ENCODE data around the gene KRT9.

DNA sequence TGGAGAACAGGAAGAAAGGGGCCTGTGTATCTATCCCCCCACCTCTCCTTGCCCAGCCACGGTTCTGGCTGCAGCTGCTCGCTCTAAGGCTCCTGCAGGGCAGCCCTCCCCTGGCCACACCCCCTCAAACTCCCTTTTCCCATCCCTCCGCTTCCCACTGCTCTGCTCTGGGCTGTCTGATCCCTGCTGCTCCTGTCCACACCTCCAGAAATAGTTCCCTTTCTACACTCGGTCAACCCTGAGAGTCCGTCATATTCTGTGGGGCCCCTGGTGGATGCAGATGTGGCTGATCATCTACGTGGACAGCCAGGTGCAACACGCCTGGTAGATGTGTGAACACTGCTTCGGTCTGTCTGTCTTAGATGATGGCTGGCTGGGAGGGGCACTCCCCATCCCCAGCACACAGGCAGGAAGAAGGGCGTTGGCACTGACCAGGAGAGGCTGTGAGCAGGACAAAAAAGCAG lies 24.4 kb downstream of the KRT9 start:
- TF ChIP-seq, protein P1, sequence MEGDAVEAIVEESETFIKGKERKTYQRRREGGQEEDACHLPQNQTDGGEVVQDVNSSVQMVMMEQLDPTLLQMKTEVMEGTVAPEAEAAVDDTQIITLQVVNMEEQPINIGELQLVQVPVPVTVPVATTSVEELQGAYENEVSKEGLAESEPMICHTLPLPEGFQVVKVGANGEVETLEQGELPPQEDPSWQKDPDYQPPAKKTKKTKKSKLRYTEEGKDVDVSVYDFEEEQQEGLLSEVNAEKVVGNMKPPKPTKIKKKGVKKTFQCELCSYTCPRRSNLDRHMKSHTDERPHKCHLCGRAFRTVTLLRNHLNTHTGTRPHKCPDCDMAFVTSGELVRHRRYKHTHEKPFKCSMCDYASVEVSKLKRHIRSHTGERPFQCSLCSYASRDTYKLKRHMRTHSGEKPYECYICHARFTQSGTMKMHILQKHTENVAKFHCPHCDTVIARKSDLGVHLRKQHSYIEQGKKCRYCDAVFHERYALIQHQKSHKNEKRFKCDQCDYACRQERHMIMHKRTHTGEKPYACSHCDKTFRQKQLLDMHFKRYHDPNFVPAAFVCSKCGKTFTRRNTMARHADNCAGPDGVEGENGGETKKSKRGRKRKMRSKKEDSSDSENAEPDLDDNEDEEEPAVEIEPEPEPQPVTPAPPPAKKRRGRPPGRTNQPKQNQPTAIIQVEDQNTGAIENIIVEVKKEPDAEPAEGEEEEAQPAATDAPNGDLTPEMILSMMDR (conservative IDR thresholded peaks at IDR 0.05 in 1 of 2, IDR thresholded peaks at IDR 0.05 in 1 of 2; ENCODE audit: low read depth in 1 of 2, low read length in 2 of 2): no peak
- no peak for TF ChIP-seq EZH2 (IDR thresholded peaks at IDR 0.05; ENCODE audit: low read length, missing control alignments)
